K562 (cell line): Measurements from ENCODE around the gene DLG4. TPM values are rescaled to one million over a fixed set of nuclear protein-coding genes. Genes with fewer than 3 reads are reported as not detected.
A peak's percentile ranks its signal among the peaks of the same experiment; 100 is the strongest.

Experiments used
- CAMTA2 ChIP-seq: fragments of 250-450 bp; sonication (Bioruptor Pico); conservative IDR thresholded peaks from 2 replicates; pipeline ENCODE4 v1.5.1; 2022
- CBX3 ChIP-seq, 2 experiments: IDR thresholded peaks; 1 replicate in 1 of 2; 2 replicates in 1 of 2; pipeline ENCODE4 v1.6.1; 2012; ENCODE audit warnings: inconsistent platforms in 2 of 2, low read length in 2 of 2, borderline replicate concordance in 1 of 2, control low read depth in 1 of 2
- CBX8 ChIP-seq: fragments of 200-600 bp; sonication (generic); IDR thresholded peaks from 2 replicates; pipeline ENCODE4 v1.6.1; 2012; ENCODE audit warnings: borderline replicate concordance, mixed run types, low read depth, mild to moderate bottlenecking, moderate library complexity, mixed read lengths, low read length, control low read depth, inconsistent platforms; ENCODE audit not compliant: poor library complexity, severe bottlenecking; ENCODE audit errors: extremely low read depth
- GTF2E2 ChIP-seq: fragments of 200-800 bp; sonication (Bioruptor generic); IDR thresholded peaks from 2 replicates; pipeline ENCODE4 v1.6.1; 2016; ENCODE audit warnings: missing genetic modification characterization, missing compliant biosample characterization
- JUNB ChIP-seq: fragments of 450-650 bp; formaldehyde crosslinking; conservative IDR thresholded peaks from 2 replicates; pipeline ENCODE4 v1.4.0; 2020; ENCODE audit warnings: mild to moderate bottlenecking
- KAT2B ChIP-seq: IDR thresholded peaks from one replicate; pipeline ENCODE4 v1.6.1; 2012; ENCODE audit warnings: low read depth, mild to moderate bottlenecking, control low read depth, inconsistent platforms, low read length, moderate library complexity
- MCM7 ChIP-seq, 2 experiments: fragments of 450-650 bp; IDR thresholded peaks; 2 replicates each; pipeline ENCODE4 v1.6.1; 2016 to 2018
- PHF21A ChIP-seq: fragments of 450-650 bp; IDR thresholded peaks from 2 replicates; pipeline ENCODE4 v1.6.1; 2017; ENCODE audit warnings: low read depth, borderline replicate concordance
- RBFOX2 ChIP-seq: fragments of 200-400 bp; formaldehyde crosslinking; IDR thresholded peaks from 2 replicates; pipeline ENCODE4 v1.6.1; 2017; ENCODE audit warnings: low read depth, mild to moderate bottlenecking, low read length, moderate library complexity
- SIN3A ChIP-seq, 2 experiments: fragments of 150-350 bp in 1 of 2; IDR thresholded peaks; 2 replicates each; pipeline ENCODE4 v1.6.1; 2011 to 2016; ENCODE audit warnings: borderline replicate concordance in 2 of 2, low read depth in 2 of 2, low read length in 2 of 2, mild to moderate bottlenecking in 2 of 2, moderate library complexity in 2 of 2; ENCODE audit not compliant: control insufficient read depth in 1 of 2
- SMARCC2 ChIP-seq: fragments of 450-650 bp; IDR thresholded peaks from 2 replicates; pipeline ENCODE4 v1.6.1; 2017; ENCODE audit warnings: antibody characterized with exemption, moderate library complexity, mild to moderate bottlenecking, low read depth
- TEAD1 ChIP-seq, 2 experiments: fragments of 450-650 bp in 1 of 2; sonication (generic) in 1 of 2; formaldehyde crosslinking; IDR thresholded peaks; 2 replicates each; pipeline versions ENCODE4 v1.4.0 to v1.8.0; 2020 to 2022; ENCODE audit warnings: mild to moderate bottlenecking in 2 of 2, missing genetic modification reagents in 1 of 2
- ZNF239 ChIP-seq: fragments of 250-450 bp; sonication (Bioruptor Pico); IDR thresholded peaks from 2 replicates; pipeline ENCODE4 v1.4.0; 2020; ENCODE audit warnings: mild to moderate bottlenecking
- ZNF699 ChIP-seq: fragments of 250-450 bp; sonication (Bioruptor Pico); IDR thresholded peaks from 2 replicates; pipeline ENCODE4 v1.8.0; 2021; ENCODE audit warnings: mild to moderate bottlenecking, moderate library complexity; ENCODE audit not compliant: insufficient replicate concordance
- ZNF707 ChIP-seq: fragments of 250-450 bp; sonication (Bioruptor Pico); conservative IDR thresholded peaks from 2 replicates; pipeline ENCODE4 v1.8.0; 2022; ENCODE audit warnings: inconsistent platforms, mild to moderate bottlenecking, moderate library complexity
- ZNF830 ChIP-seq: fragments of 250-450 bp; sonication (Bioruptor Pico); IDR thresholded peaks from 2 replicates; pipeline ENCODE4 v1.5.0; 2021; ENCODE audit warnings: mild to moderate bottlenecking
- polyA plus RNA-seq, 8 experiments: library from polyadenylated mRNA; depleted of rRNA in 4 of 8; stranded (reverse) in 5 of 8; unstranded in 3 of 8; fragments of >200 nt; fragmentation: Nextera tagmentation in 2 of 8; fragmentation: Illumina TruSeq in 1 of 8; extraction: Ambion mirVana in 2 of 8; extraction: Trizol in 1 of 8; gene quantifications; 2 replicates each; pipeline versions ENCODE4 v1.2.1 to v1.2.3, GENCODE V29; 2011 to 2014; ENCODE audit warnings: inconsistent platforms in 1 of 8, missing spikeins in 1 of 8
- total RNA-seq, 7 experiments: library from RNA; depleted of rRNA in 6 of 7; stranded (reverse); fragments of >200 nt in 6 of 7; fragmentation: Illumina TruSeq in 2 of 7; extraction: Trizol in 2 of 7; gene quantifications; 2 replicates each; pipeline versions ENCODE4 v1.2.1 to v1.2.3, GENCODE V29; 2011 to 2021; ENCODE audit warnings: low replicate concordance in 1 of 7
- TF ChIP-seq, protein P1 (sequence below): fragments of 450-650 bp; formaldehyde crosslinking; IDR thresholded peaks from 2 replicates; pipeline ENCODE4 v1.4.0; 2020; ENCODE audit warnings: mild to moderate bottlenecking
- TF ChIP-seq, protein P2 (sequence below): fragments of 450-650 bp; IDR thresholded peaks from one replicate; pipeline ENCODE4 v1.6.1; 2018; ENCODE audit warnings: mild to moderate bottlenecking, moderate library complexity; ENCODE audit not compliant: partially characterized antibody
- TF ChIP-seq, protein P3 (sequence below): fragments of 250-450 bp; sonication (Bioruptor Pico); IDR thresholded peaks from 2 replicates; pipeline ENCODE4 v1.4.0; 2020; ENCODE audit warnings: mild to moderate bottlenecking, moderate library complexity
- TF ChIP-seq, protein P4 (sequence below): fragments of 250-450 bp; sonication (Bioruptor Pico); IDR thresholded peaks from 2 replicates; pipeline ENCODE4 v1.8.0; 2022; ENCODE audit warnings: inconsistent platforms

Gene DLG4
- total and polyA plus RNA-seq, 9 of the 15 experiments (the other 6 are each of a cell fraction or from before 2014, with no cell fraction given), result 0.03 to 12.0 (median 4.1) TPM

DNA sequence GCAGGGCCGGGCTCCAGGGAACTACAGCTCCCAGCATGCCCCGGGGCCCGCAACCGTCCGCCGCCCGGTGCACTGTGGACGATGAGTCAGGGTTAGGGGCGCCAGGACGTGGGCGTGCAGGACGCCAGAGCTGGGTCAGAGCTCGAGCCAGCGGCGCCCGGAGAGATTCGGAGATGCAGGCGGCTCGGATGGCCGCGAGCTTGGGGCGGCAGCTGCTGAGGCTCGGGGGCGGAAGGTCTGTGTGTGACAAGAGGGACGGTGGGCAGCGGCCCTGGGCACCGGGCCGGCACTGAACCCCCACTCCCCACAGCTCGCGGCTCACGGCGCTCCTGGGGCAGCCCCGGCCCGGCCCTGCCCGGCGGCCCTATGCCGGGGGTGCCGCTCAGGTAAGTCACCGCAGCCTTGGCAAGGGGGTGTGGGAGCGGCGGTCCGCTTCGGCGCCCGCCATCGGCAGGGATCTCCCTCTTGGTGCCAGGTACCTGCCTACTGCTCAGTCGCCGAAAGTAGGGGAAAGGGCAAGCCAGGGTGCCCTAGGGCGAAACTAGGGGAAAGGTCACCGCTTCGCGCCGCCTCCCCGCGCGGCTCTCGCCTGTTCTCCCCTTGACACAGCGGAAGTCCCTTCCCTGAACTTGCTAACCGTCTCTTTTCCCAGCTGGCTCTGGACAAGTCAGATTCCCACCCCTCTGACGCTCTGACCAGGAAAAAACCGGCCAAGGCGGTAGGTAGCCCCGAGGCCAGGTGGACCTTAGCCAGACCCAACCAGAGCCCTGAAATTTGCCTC is at the start of gene DLG4, which contains the start of gene ACADVL (continued):
- TF ChIP-seq SIN3A (IDR thresholded peaks at IDR 0.05; ENCODE audit: borderline replicate concordance in 2 of 2, control insufficient read depth in 1 of 2, low read depth in 2 of 2, low read length in 2 of 2), result peak in 1 of 2 experiments; percentile 65; a peak in 2 of 4 replicates
- TF ChIP-seq CBX8, result no peak
- TF ChIP-seq GTF2E2 (tag), result no peak
- TF ChIP-seq ZNF239 (CRISPR knock-in tag), result no peak
- no peak for TF ChIP-seq JUNB (CRISPR knock-in tag)
- TF ChIP-seq, protein P1, sequence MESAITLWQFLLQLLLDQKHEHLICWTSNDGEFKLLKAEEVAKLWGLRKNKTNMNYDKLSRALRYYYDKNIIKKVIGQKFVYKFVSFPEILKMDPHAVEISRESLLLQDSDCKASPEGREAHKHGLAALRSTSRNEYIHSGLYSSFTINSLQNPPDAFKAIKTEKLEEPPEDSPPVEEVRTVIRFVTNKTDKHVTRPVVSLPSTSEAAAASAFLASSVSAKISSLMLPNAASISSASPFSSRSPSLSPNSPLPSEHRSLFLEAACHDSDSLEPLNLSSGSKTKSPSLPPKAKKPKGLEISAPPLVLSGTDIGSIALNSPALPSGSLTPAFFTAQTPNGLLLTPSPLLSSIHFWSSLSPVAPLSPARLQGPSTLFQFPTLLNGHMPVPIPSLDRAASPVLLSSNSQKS, result no peak
- TF ChIP-seq CAMTA2 (CRISPR knock-in tag), result no peak
- TF ChIP-seq, protein P2, sequence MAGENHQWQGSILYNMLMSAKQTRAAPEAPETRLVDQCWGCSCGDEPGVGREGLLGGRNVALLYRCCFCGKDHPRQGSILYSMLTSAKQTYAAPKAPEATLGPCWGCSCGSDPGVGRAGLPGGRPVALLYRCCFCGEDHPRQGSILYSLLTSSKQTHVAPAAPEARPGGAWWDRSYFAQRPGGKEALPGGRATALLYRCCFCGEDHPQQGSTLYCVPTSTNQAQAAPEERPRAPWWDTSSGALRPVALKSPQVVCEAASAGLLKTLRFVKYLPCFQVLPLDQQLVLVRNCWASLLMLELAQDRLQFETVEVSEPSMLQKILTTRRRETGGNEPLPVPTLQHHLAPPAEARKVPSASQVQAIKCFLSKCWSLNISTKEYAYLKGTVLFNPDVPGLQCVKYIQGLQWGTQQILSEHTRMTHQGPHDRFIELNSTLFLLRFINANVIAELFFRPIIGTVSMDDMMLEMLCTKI, result no peak
- no peak for TF ChIP-seq TEAD1 (CRISPR knock-in tag; IDR thresholded peaks at IDR 0.05)
- no peak for TF ChIP-seq ZNF699 (CRISPR knock-in tag)
- peak; percentile 86 for TF ChIP-seq RBFOX2
- TF ChIP-seq PHF21A, result no peak
- TF ChIP-seq MCM7 (IDR thresholded peaks at IDR 0.05), result no peak
- 0 out of 2 replicates have a peak, but pooled peaks have one; percentile 28 for TF ChIP-seq ZNF830 (CRISPR knock-in tag)
- TF ChIP-seq SMARCC2, result no peak
- no peak for TF ChIP-seq CBX3 (IDR thresholded peaks at IDR 0.05; ENCODE audit: borderline replicate concordance in 1 of 2, low read length in 2 of 2)
- no peak for TF ChIP-seq ZNF707 (CRISPR knock-in tag)
- no peak for TF ChIP-seq KAT2B
- TF ChIP-seq, protein P3, sequence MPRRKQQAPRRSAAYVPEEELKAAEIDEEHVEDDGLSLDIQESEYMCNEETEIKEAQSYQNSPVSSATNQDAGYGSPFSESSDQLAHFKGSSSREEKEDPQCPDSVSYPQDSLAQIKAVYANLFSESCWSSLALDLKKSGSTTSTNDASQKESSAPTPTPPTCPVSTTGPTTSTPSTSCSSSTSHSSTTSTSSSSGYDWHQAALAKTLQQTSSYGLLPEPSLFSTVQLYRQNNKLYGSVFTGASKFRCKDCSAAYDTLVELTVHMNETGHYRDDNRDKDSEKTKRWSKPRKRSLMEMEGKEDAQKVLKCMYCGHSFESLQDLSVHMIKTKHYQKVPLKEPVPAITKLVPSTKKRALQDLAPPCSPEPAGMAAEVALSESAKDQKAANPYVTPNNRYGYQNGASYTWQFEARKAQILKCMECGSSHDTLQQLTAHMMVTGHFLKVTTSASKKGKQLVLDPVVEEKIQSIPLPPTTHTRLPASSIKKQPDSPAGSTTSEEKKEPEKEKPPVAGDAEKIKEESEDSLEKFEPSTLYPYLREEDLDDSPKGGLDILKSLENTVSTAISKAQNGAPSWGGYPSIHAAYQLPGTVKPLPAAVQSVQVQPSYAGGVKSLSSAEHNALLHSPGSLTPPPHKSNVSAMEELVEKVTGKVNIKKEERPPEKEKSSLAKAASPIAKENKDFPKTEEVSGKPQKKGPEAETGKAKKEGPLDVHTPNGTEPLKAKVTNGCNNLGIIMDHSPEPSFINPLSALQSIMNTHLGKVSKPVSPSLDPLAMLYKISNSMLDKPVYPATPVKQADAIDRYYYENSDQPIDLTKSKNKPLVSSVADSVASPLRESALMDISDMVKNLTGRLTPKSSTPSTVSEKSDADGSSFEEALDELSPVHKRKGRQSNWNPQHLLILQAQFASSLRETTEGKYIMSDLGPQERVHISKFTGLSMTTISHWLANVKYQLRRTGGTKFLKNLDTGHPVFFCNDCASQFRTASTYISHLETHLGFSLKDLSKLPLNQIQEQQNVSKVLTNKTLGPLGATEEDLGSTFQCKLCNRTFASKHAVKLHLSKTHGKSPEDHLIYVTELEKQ (CRISPR knock-in tag), result no peak
- TF ChIP-seq, protein P4, sequence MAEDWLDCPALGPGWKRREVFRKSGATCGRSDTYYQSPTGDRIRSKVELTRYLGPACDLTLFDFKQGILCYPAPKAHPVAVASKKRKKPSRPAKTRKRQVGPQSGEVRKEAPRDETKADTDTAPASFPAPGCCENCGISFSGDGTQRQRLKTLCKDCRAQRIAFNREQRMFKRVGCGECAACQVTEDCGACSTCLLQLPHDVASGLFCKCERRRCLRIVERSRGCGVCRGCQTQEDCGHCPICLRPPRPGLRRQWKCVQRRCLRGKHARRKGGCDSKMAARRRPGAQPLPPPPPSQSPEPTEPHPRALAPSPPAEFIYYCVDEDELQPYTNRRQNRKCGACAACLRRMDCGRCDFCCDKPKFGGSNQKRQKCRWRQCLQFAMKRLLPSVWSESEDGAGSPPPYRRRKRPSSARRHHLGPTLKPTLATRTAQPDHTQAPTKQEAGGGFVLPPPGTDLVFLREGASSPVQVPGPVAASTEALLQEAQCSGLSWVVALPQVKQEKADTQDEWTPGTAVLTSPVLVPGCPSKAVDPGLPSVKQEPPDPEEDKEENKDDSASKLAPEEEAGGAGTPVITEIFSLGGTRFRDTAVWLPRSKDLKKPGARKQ (CRISPR knock-in tag), result no peak
